SKM-1 (cell line): ENCODE results near the gene GOLGA6L4.
"Not testable (repeated sequence)": the region's sequence is repeated elsewhere in the genome, so short reads cannot be mapped to it uniquely, and the experiment has no call there.

Experiments used
- DNase-seq: peaks from one replicate; lab custom pipeline; 2025; ENCODE audit not compliant: unreplicated experiment; lab: John Stamatoyannopoulos, UW

Gene GOLGA6L4

GRCh38 chr15:84235573-84235972 is at the start of gene GOLGA6L4:
GOLGA6L4 (plus strand) TSS chr15:84235773; CDS start chr15:84235835, 62 bp downstream.
- DNase-seq = not testable (repeated sequence)

GRCh38 chr15:84192982-84193381 is 42.6 kb upstream of the GOLGA6L4 start:
- not testable (repeated sequence) for DNase-seq

GRCh38 chr15:84195603-84196002 is 40.0 kb upstream of the GOLGA6L4 start:
- not testable (repeated sequence) for DNase-seq

GRCh38 chr15:84196530-84197188 is 38.9 kb upstream of the GOLGA6L4 start:
- DNase-seq = not testable (repeated sequence)

GRCh38 chr15:84199865-84200264 is 35.7 kb upstream of the GOLGA6L4 start:
- not testable (repeated sequence) for DNase-seq

GRCh38 chr15:84246441-84246840 is 10.9 kb downstream of the GOLGA6L4 start:
- DNase-seq = not testable (repeated sequence)
